Measurements from ENCODE around the gene NAP1L1. TPM values are rescaled to one million over a fixed set of nuclear protein-coding genes. Genes with fewer than 3 reads are reported as not detected.

NAP1L1 gene
- total RNA-seq, 1 experiment from 2014 or later = 493 TPM

GRCh38 chr12:76049575-76050251, 34.8 kb downstream of the NAP1L1 start:
- CTCF ChIA-PET = interaction anchor here (0.7 to 2.8 kb wide), 4 partner anchors 12 to 299 kb away, joined by 3 to 10 read pairs (median 4); partner anchors contain the start of gene BBS10
- no peak for TF ChIP-seq CTCF (IDR thresholded peaks at IDR 0.05; ENCODE audit: unreplicated experiment)
- BruUV-seq (replicated peaks) = no TSS peak
- Mint-ChIP-seq H3K36me3 (ENCODE audit: insufficient read depth, unreplicated experiment) (peaks cover 96% of the 10 kb centered on the region), H3K27ac (ENCODE audit: low read depth, unreplicated experiment) (no peak overlapping the region), H3K4me3 (ENCODE audit: unreplicated experiment) (no peak overlapping the region), H3K9me3 (ENCODE audit: unreplicated experiment) (no peaks in the 10 kb centered on the region), H3K4me1 (ENCODE audit: insufficient read depth, unreplicated experiment) (no peaks in the 10 kb centered on the region), H3K27me3 (ENCODE audit: insufficient read depth, unreplicated experiment) (no peaks in the 10 kb centered on the region)
- DNase-seq (ENCODE audit: unreplicated experiment) = no peak
- POLR2A ChIA-PET = interaction anchor here (0.8 to 3.4 kb wide), 2 partner anchors 9 to 298 kb away, joined by 3 to 18 read pairs; partner anchors contain the start of gene BBS10
- intact Hi-C loops (cut with micrococcal nuclease) = no loop called here

- Mint-ChIP-seq H3K27ac (ENCODE audit: low read depth, unreplicated experiment) (no peak overlapping the region), H3K9me3 (ENCODE audit: unreplicated experiment) (no peaks in the 10 kb centered on the region), H3K4me3 (ENCODE audit: unreplicated experiment) (no peak overlapping the region), H3K27me3 (ENCODE audit: insufficient read depth, unreplicated experiment) (no peaks in the 10 kb centered on the region), H3K36me3 (ENCODE audit: insufficient read depth, unreplicated experiment) (peaks cover 96% of the 10 kb centered on the region), H3K4me1 (ENCODE audit: insufficient read depth, unreplicated experiment) (no peaks in the 10 kb centered on the region)
- ChIA-PET CTCF (interaction anchor here (0.5 to 2.3 kb wide), 5 partner anchors 220 to 716 kb away, joined by 3 to 10 read pairs (median 3); partner anchors contain the start of gene BBS10), POLR2A (interaction anchor here (1.2 to 3.4 kb wide), 2 partner anchors 16 to 300 kb away, joined by 4 to 18 read pairs; partner anchors contain the start of genes BBS10 and PHLDA1)
- no peak for DNase-seq (ENCODE audit: unreplicated experiment)
- intact Hi-C loops (cut with micrococcal nuclease) = no loop called here
- TF ChIP-seq CTCF (IDR thresholded peaks at IDR 0.05; ENCODE audit: unreplicated experiment) = no peak
- TSS peak; percentile 23 for BruUV-seq (replicated peaks)
Measured at GRCh38 chr12:76047742-76048141, 36.7 kb downstream of the NAP1L1 start.

GRCh38 chr12:76047060-76047459, 37.4 kb downstream of the NAP1L1 start:
- H3K4me1 Mint-ChIP-seq (ENCODE audit: insufficient read depth, unreplicated experiment) = no peaks in the 10 kb centered on the region
- BruUV-seq (replicated peaks) = no TSS peak
- H3K27me3 Mint-ChIP-seq (ENCODE audit: insufficient read depth, unreplicated experiment) = no peaks in the 10 kb centered on the region
- no peak for TF ChIP-seq CTCF (IDR thresholded peaks at IDR 0.05; ENCODE audit: unreplicated experiment)
- ChIA-PET POLR2A (interaction anchor here (1.6 kb wide), 1 partner anchor 37 kb away, joined by 3 read pairs; the partner anchor contains the start of gene NAP1L1), CTCF (interaction anchor here (0.5 to 2.3 kb wide), 4 partner anchors 221 to 418 kb away, joined by 3 to 10 read pairs (median 4); partner anchors contain the start of gene BBS10)
- peaks cover 90% of the 10 kb centered on the region for H3K36me3 Mint-ChIP-seq (ENCODE audit: insufficient read depth, unreplicated experiment)
- intact Hi-C loops (cut with micrococcal nuclease) = no loop called here
- no peak overlapping the region for H3K4me3 Mint-ChIP-seq (ENCODE audit: unreplicated experiment)
- DNase-seq (ENCODE audit: unreplicated experiment) = no peak
- no peaks in the 10 kb centered on the region for H3K9me3 Mint-ChIP-seq (ENCODE audit: unreplicated experiment)
- H3K27ac Mint-ChIP-seq (ENCODE audit: low read depth, unreplicated experiment) = no peak overlapping the region

- CTCF ChIA-PET = interaction anchor here (0.6 to 1.2 kb wide), 3 partner anchors 12 to 420 kb away, joined by 3 read pairs; no protein-coding TSS in a partner anchor
- no peaks in the 10 kb centered on the region for H3K27me3 Mint-ChIP-seq (ENCODE audit: insufficient read depth, unreplicated experiment)
- POLR2A ChIA-PET = interaction anchor here (0.7 to 1.3 kb wide), 4 partner anchors 11 to 431 kb away, joined by 3 read pairs; partner anchors contain the start of genes BBS10 and PHLDA1
- H3K9me3 Mint-ChIP-seq (ENCODE audit: unreplicated experiment) = no peaks in the 10 kb centered on the region
- intact Hi-C loops (cut with micrococcal nuclease) = no loop called here
- H3K27ac Mint-ChIP-seq (ENCODE audit: low read depth, unreplicated experiment) = no peak overlapping the region
- no peak for TF ChIP-seq CTCF (IDR thresholded peaks at IDR 0.05; ENCODE audit: unreplicated experiment)
- no TSS peak for BruUV-seq (replicated peaks)
- no peak for DNase-seq (ENCODE audit: unreplicated experiment)
- H3K4me1 Mint-ChIP-seq (ENCODE audit: insufficient read depth, unreplicated experiment) = no peaks in the 10 kb centered on the region
- no peak overlapping the region for H3K4me3 Mint-ChIP-seq (ENCODE audit: unreplicated experiment)
- peaks cover 53% of the 10 kb centered on the region for H3K36me3 Mint-ChIP-seq (ENCODE audit: insufficient read depth, unreplicated experiment)
Measured at GRCh38 chr12:76043377-76043776, 41.1 kb downstream of the NAP1L1 start.

Measured in MCF 10A (cell line).